Breast epithelium (tissue), 4 donors: ENCODE results near the gene ANKRD30B. TPM values are rescaled to one million over a fixed set of nuclear protein-coding genes. Genes with fewer than 3 reads are reported as not detected.
"Not testable (repeated sequence)": the region's sequence is repeated elsewhere in the genome, so short reads cannot be mapped to it uniquely, and the experiment has no call there.

Source experiments
- DNase-seq, 2 donors: peaks; one replicate each; pipeline ENCODE4 v3.0.0-alpha.2; 2019; ENCODE audit warnings: low spot score in 2 of 2
- H3K27ac ChIP-seq, 2 donors: fragments of 200-600 bp; sonication (generic) in 1 of 2; one replicate each; pipeline ENCODE4 v1.5.1; 2016 to 2019; ENCODE audit warnings: mild to moderate bottlenecking in 1 of 2
- H3K27me3 ChIP-seq, 2 donors: fragments of 200-600 bp; sonication (generic) in 1 of 2; one replicate each; pipeline versions ENCODE4 v1.5.1 to v1.6.0; 2017 to 2019; ENCODE audit warnings: control low read depth in 1 of 2, mild to moderate bottlenecking in 1 of 2
- H3K36me3 ChIP-seq: fragments of 200-600 bp; one replicate; pipeline ENCODE4 v1.5.1; 2019
- H3K4me1 ChIP-seq, 2 donors: fragments of 200-600 bp; sonication (generic); one replicate each; pipeline ENCODE4 v1.5.1; 2016 to 2019; ENCODE audit warnings: control low read depth in 1 of 2
- H3K4me3 ChIP-seq, 3 donors: fragments of 200-600 bp; sonication (generic); 1 replicate in 2 of 3; 2 replicates in 1 of 3; pipeline ENCODE4 v1.5.1; 2016 to 2019; ENCODE audit warnings: mild to moderate bottlenecking in 3 of 3, moderate library complexity in 2 of 3
- H3K9me3 ChIP-seq, 2 donors: fragments of 200-600 bp; sonication (generic) in 1 of 2; one replicate each; pipeline ENCODE4 v1.5.1; 2016 to 2019; ENCODE audit warnings: control low read depth in 1 of 2
- CTCF ChIP-seq, 3 donors: fragments of 450-650 bp; IDR thresholded peaks; one replicate each; pipeline ENCODE4 v1.5.1; 2016 to 2017; ENCODE audit warnings: antibody characterized with exemption in 3 of 3, mild to moderate bottlenecking in 3 of 3, moderate library complexity in 3 of 3
- POLR2A ChIP-seq: fragments of 450-650 bp; IDR thresholded peaks from one replicate; pipeline ENCODE4 v1.6.1; 2016; ENCODE audit warnings: antibody characterized with exemption, mild to moderate bottlenecking, moderate library complexity
- POLR2AphosphoS5 ChIP-seq, 3 donors: sonication (generic); formaldehyde crosslinking; IDR thresholded peaks; one replicate each; pipeline ENCODE4 v1.6.1; 2017; ENCODE audit warnings: antibody characterized with exemption in 3 of 3
- intact Hi-C: fragments of 100-400 bp; cut with DNase I; formaldehyde crosslinking; loops from one replicate; pipeline ENCODE4 v1.15.1; 2023; ENCODE audit warnings: low total_unique reads
- total RNA-seq, 3 donors: library from RNA; depleted of rRNA; stranded (reverse); fragments of >200 nt; gene quantifications; one replicate each; pipeline ENCODE4 v1.1.0, GENCODE V29; 2016

Gene ANKRD30B
- total RNA-seq, 3 donors from 2014 or later = 11.0 to 11.5 TPM; not detected in 1

- no peaks in the 10 kb centered on the region for H3K36me3 ChIP-seq
- no peak for DNase-seq
- no peaks in the 10 kb centered on the region for H3K4me1 ChIP-seq
- no peaks in the 10 kb centered on the region for H3K9me3 ChIP-seq
- no peak overlapping the region for H3K27ac ChIP-seq
- TF ChIP-seq POLR2A (no peak), CTCF (IDR thresholded peaks at IDR 0.05) (no peak), POLR2AphosphoS5 (IDR thresholded peaks at IDR 0.05) (no peak)
- H3K27me3 ChIP-seq = no peaks in the 10 kb centered on the region
- intact Hi-C loops = no loop called here
- H3K4me3 ChIP-seq = no peak overlapping the region
Measured at GRCh38 chr18:14781671-14782070, 33.7 kb downstream of the ANKRD30B start.

GRCh38 chr18:14784133-14784532, 36.2 kb downstream of the ANKRD30B start:
- TF ChIP-seq POLR2A = no peak
- TF ChIP-seq CTCF (IDR thresholded peaks at IDR 0.05) = no peak
- TF ChIP-seq POLR2AphosphoS5 (IDR thresholded peaks at IDR 0.05) = no peak
- no peak for DNase-seq
- Histone ChIP-seq H3K27ac (no peak overlapping the region), H3K4me1 (no peaks in the 10 kb centered on the region), H3K4me3 (no peak overlapping the region), H3K9me3 (no peaks in the 10 kb centered on the region), H3K36me3 (no peaks in the 10 kb centered on the region), H3K27me3 (no peaks in the 10 kb centered on the region)
- intact Hi-C loops = no loop called here

GRCh38 chr18:14796876-14797275, 48.9 kb downstream of the ANKRD30B start:
- H3K9me3 ChIP-seq, H3K4me1 ChIP-seq, DNase-seq, H3K36me3 ChIP-seq, intact Hi-C loops, H3K4me3 ChIP-seq, H3K27me3 ChIP-seq: not testable (repeated sequence)
- H3K27ac ChIP-seq = peak overlapping the region in 1 of 2 donors; percentile 72

GRCh38 chr18:14797969-14798764, 50.2 kb downstream of the ANKRD30B start:
- H3K4me1 ChIP-seq, H3K4me3 ChIP-seq, H3K9me3 ChIP-seq, H3K27me3 ChIP-seq, H3K36me3 ChIP-seq, intact Hi-C loops, DNase-seq: not testable (repeated sequence)
- H3K27ac ChIP-seq = peak overlapping the region in 1 of 2 donors; percentile 61

- intact Hi-C loops, H3K36me3 ChIP-seq, DNase-seq, H3K27me3 ChIP-seq, H3K4me3 ChIP-seq, H3K9me3 ChIP-seq, H3K27ac ChIP-seq, H3K4me1 ChIP-seq: not testable (repeated sequence)
Measured at GRCh38 chr18:14811081-14811480, 63.1 kb downstream of the ANKRD30B start.

GRCh38 chr18:14826972-14827632, 79.1 kb downstream of the ANKRD30B start:
- intact Hi-C loops, H3K27me3 ChIP-seq, H3K27ac ChIP-seq, H3K4me1 ChIP-seq, H3K9me3 ChIP-seq, H3K4me3 ChIP-seq, H3K36me3 ChIP-seq, DNase-seq: not testable (repeated sequence)

- H3K36me3 ChIP-seq, H3K4me3 ChIP-seq, intact Hi-C loops, H3K27me3 ChIP-seq, H3K27ac ChIP-seq, DNase-seq, H3K9me3 ChIP-seq, H3K4me1 ChIP-seq: not testable (repeated sequence)
Measured at GRCh38 chr18:14841607-14842006, 93.6 kb downstream of the ANKRD30B start.

- H3K9me3 ChIP-seq, H3K27me3 ChIP-seq, H3K4me1 ChIP-seq, H3K4me3 ChIP-seq, H3K36me3 ChIP-seq, DNase-seq, H3K27ac ChIP-seq, intact Hi-C loops: not testable (repeated sequence)
Measured at GRCh38 chr18:14851533-14851932, 103.6 kb downstream of the ANKRD30B start.

- H3K36me3 ChIP-seq, H3K9me3 ChIP-seq, DNase-seq, H3K4me1 ChIP-seq, H3K27me3 ChIP-seq, H3K4me3 ChIP-seq, H3K27ac ChIP-seq, intact Hi-C loops: not testable (repeated sequence)
Measured at GRCh38 chr18:14855634-14856033, 107.7 kb downstream of the ANKRD30B start.

GRCh38 chr18:14856256-14856655, 108.3 kb downstream of the ANKRD30B start:
- H3K4me1 ChIP-seq, intact Hi-C loops, H3K4me3 ChIP-seq, H3K9me3 ChIP-seq, H3K27me3 ChIP-seq, DNase-seq, H3K27ac ChIP-seq, H3K36me3 ChIP-seq: not testable (repeated sequence)

- intact Hi-C loops, H3K27ac ChIP-seq, H3K4me3 ChIP-seq: not testable (repeated sequence)
Measured at GRCh38 chr18:14858514-14858913, 110.5 kb downstream of the ANKRD30B start.

More at GRCh38 chr18:14858514-14858913, 110.5 kb downstream of the ANKRD30B start:
- H3K27me3 ChIP-seq, H3K36me3 ChIP-seq, H3K4me1 ChIP-seq, DNase-seq, H3K9me3 ChIP-seq: not testable (repeated sequence)
